ENCODE results near the gene LHX6.

DNA sequence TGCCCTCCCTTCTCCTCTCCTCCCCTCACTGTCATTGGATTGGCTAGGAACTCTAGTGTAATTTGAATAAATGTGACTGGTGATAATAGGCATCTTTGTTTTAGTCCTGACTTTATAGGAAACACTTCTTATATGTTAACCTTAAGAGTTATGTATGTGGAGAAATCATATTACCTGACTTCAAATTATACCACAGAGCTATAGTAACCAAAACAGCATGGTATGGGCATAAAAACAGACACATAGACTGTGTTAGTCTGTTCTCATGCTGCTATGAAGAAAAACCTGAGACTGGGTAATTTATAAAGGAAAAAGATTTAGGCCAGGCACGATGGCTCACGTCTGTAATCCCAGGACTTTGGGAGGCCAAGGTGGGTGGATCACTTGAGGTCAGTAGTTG lies 45.3 kb upstream of the LHX6 start:
- no peak for TF ChIP-seq TCF12 (IDR thresholded peaks at IDR 0.05; ENCODE audit: low read depth)
- TF ChIP-seq CREB1 (IDR thresholded peaks at IDR 0.05; ENCODE audit: low read depth): no peak
- no peak for TF ChIP-seq NFIC (IDR thresholded peaks at IDR 0.05)
- TF ChIP-seq YY1 (IDR thresholded peaks at IDR 0.05; ENCODE audit: low read depth): no peak
- TF ChIP-seq EP300 (IDR thresholded peaks at IDR 0.05; ENCODE audit: borderline replicate concordance): no peak
- TF ChIP-seq, protein P1, sequence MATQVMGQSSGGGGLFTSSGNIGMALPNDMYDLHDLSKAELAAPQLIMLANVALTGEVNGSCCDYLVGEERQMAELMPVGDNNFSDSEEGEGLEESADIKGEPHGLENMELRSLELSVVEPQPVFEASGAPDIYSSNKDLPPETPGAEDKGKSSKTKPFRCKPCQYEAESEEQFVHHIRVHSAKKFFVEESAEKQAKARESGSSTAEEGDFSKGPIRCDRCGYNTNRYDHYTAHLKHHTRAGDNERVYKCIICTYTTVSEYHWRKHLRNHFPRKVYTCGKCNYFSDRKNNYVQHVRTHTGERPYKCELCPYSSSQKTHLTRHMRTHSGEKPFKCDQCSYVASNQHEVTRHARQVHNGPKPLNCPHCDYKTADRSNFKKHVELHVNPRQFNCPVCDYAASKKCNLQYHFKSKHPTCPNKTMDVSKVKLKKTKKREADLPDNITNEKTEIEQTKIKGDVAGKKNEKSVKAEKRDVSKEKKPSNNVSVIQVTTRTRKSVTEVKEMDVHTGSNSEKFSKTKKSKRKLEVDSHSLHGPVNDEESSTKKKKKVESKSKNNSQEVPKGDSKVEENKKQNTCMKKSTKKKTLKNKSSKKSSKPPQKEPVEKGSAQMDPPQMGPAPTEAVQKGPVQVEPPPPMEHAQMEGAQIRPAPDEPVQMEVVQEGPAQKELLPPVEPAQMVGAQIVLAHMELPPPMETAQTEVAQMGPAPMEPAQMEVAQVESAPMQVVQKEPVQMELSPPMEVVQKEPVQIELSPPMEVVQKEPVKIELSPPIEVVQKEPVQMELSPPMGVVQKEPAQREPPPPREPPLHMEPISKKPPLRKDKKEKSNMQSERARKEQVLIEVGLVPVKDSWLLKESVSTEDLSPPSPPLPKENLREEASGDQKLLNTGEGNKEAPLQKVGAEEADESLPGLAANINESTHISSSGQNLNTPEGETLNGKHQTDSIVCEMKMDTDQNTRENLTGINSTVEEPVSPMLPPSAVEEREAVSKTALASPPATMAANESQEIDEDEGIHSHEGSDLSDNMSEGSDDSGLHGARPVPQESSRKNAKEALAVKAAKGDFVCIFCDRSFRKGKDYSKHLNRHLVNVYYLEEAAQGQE (IDR thresholded peaks at IDR 0.05; ENCODE audit: low read depth): no peak
- TF ChIP-seq RAD21 (IDR thresholded peaks at IDR 0.05; ENCODE audit: low read depth): no peak
- no peak for TF ChIP-seq ZBTB7A (IDR thresholded peaks at IDR 0.05; ENCODE audit: low read depth)
- no peak for TF ChIP-seq TAF1 (IDR thresholded peaks at IDR 0.05; ENCODE audit: low read depth)
- no peak for TF ChIP-seq CEBPB (IDR thresholded peaks at IDR 0.05)
- TF ChIP-seq, protein P2, sequence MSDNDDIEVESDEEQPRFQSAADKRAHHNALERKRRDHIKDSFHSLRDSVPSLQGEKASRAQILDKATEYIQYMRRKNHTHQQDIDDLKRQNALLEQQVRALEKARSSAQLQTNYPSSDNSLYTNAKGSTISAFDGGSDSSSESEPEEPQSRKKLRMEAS (IDR thresholded peaks at IDR 0.05): no peak

Measured in Ishikawa (cell line).